RCC 7860 (cell line): Measurements from ENCODE around the gene NCBP3.
A peak's percentile ranks its signal among the peaks of the same experiment; 100 is the strongest.
"Not testable (repeated sequence)": the region's sequence is repeated elsewhere in the genome, so short reads cannot be mapped to it uniquely, and the experiment has no call there.

Source experiments
- DNase-seq: peaks from one replicate; pipeline ENCODE4 v3.0.0-alpha.2; 2015; ENCODE audit warnings: low spot score
- FAIRE-seq: peaks from 2 replicates; lab custom pipeline; 2012; peaks lifted over from hg19 to GRCh38; lab: Jason Lieb, UNC

The NCBP3 gene

DNA sequence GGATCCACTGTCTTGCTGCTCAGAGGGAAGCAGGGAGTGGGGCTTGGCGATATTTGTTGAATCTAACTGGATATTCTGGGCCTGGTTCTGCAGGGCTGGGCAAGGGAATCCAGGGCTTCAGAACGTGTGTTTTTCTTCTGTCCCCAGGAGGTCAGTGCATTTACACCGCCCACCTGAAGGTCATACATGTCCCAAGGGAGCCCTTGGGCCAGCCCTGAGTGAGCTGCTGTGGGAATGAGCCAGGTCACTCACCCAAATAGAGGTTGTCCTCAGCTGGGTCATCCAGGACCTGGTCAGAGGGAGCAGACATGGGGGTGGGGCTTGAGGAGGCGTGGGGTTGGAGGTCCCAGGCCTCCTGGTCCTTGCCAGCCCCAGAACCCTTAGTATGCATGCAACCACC, 36.2 kb upstream of the NCBP3 start:
- no peak for FAIRE-seq

DNA sequence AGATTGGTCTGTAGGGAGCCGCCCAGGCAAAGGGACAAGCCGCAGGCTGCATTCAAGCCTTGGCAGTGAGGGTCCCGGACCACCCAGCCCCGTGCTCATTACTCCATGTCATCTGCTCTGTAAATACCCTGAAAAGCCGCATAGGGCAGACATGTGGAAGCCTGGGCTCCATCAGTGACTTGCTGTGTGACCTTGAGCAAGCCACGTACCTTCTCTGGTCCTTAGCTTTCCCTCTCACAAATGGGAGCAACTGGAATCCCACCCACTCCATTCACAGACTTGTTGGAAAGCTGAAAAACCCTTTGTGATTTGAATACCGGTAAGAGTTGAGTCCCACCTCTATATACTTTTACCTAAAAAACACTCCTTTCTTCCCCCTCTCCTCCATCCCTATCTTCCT, 34.9 kb upstream of the NCBP3 start:
- FAIRE-seq, result no peak

More for the DNA sequence above, 36.2 kb upstream of the NCBP3 start:
- no peak for DNase-seq

DNA sequence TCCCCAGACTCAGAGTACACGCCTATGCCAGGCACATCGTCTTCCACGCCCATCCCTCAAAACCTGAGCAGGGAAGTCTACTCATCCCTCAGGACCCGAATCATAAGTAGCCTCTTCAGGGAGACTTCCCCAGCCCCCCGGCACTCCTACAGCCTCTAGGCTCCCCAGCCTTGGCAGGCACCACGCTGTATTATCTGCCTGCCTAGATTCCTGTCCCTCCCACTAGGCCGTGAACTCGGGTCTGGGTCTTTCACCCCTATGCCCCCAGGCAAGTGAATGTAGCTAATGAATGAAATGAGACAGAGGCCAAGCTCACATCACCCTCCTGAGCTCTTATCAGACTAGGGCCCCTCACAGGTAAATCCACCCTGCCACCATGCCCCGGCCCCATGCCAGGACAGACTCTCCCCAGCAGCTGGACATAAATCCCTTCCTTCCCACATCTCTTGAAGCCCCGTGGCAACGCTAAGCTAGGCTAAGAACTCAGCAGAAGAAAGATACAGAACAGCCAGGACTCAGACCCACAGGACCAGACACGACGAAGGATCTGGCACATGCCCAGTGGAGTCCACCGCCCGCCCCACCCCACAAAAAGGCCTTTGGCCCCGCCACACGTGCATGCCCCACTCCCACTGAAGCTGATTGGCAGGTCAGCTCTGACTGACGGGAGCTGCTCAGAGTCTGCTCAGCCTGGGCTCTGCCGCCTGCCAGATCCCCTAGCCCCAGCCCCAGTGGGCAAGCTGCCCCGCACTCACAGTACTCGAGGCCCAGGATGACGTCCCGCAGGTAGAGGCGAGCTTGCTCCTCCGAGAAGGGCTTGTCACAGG, 33.8 kb upstream of the NCBP3 start:
- FAIRE-seq (no peak), DNase-seq (no peak)

More for the DNA sequence above, 34.9 kb upstream of the NCBP3 start:
- no peak for DNase-seq

DNA sequence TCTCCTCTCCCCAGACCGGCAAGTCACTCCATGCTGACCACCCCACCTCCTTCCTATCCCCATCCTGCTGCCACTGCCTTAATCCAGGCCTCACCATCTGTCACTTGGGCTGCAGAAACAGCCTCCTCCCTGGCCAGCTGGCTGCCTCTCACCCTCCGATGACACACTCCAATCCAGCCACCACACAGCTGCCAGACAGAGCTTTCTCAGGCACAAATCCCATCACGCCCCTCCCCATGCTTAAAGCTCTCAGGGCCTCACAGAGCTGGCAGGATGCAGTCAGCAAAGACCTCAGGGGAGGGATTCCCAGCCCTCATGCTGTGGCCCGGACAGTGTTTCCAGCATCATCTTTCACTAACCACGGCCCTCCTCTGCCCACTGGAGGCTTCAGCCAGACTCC, 33.1 kb upstream of the NCBP3 start:
- DNase-seq, result peak; percentile 4
- FAIRE-seq, result no peak

DNA sequence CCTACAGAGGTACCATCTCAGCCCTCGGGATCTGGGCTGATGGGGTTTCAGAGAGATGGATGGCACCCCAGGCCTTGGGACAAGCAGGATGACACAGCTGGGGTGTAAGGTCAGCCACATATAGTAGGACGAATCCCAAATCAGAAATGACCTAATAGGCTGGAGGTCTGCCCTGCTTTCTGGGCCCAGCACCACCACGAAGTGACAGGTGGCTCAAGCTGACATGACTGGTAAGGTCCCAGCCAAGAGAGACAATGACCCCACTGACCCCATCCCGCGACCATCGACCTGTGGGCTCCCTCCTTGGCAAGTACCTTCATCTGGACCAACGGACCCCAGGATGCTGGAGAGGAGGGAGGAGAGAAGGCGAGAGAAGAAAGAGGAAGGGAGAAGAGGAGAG, 31.2 kb upstream of the NCBP3 start:
- FAIRE-seq, result no peak
- DNase-seq, result no peak

DNA sequence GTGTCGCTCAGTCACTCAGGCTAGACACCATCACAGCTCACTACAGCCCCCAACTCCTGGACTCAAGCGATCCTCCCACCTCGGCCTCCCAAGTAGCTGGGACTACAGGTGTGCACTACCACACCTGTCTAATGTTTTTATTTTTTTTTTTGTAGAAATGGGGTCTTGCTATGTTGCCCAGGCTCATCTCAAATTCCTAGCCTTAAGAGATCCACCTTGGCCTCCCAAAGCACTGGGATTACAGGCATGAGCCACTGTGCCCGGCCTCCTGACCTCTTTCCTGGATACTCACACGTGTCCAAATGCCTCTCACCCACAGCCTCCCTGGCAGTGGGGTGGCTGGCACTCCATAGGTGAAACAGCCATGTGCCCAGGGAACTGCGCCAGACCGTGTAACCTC, 29.3 kb upstream of the NCBP3 start:
- DNase-seq (no peak), FAIRE-seq (no peak)

DNA sequence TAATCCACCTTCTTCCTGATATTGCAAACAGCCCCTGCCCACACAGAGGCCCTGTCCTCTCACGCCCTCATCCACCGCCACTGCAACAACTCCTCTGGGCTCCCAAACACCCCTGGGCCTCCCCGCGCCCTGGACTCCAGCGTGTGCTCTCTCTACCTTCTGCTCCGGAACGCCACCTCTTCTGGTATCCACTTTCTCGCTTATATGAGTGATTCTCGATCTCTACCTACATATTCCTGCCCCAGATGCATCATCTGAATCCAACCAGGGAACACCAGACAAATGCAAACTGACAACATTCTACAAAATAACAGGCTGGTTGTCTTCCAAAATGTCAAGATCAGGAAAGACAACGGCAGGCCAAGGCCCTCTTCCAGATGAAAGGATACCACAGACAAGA, 27.8 kb upstream of the NCBP3 start:
- FAIRE-seq (no peak), DNase-seq (no peak)

DNA sequence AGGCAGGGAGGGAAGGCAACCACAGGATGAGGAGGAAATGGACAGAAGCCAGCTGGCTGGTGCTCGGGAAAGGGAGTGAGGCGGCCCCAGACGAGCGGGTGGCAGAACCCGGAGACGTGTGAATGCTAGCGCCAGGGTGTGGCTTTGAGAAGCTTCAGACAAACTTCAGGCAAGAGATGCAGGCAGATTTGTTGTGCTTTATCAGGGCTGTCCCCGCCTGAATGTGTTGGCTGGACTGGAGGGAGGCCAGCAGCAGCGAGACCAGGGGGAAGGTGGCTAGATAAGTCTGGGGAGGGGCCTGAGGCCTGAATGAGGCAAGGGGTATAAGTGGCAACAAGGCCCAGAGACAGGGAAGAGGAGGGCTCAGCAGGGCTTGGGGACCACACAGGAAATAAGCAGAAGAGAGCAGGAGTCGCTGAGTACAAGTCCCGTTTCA, 24.8 kb upstream of the NCBP3 start:
- no peak for DNase-seq
- no peak for FAIRE-seq

DNA sequence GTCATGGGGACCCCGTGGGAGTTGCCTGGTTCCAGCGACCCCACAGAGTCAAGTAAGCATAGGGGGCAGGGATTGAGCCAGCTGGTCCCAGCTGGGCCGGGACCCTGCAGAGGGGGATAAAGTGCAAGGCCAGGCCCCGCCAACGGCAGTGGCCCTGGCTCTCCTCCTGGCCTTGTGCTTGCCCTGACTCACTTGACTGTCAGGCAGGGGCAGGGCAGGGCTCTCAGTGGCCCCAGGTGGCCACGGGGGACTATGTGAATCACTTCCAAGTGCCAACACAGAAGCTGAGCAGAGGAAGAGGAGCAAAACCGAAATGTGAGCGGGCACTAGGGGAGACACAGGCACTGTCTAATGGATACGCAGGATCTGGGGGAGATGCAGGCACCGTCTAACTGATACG, 21.6 kb upstream of the NCBP3 start:
- FAIRE-seq (no peak), DNase-seq (no peak)

DNA sequence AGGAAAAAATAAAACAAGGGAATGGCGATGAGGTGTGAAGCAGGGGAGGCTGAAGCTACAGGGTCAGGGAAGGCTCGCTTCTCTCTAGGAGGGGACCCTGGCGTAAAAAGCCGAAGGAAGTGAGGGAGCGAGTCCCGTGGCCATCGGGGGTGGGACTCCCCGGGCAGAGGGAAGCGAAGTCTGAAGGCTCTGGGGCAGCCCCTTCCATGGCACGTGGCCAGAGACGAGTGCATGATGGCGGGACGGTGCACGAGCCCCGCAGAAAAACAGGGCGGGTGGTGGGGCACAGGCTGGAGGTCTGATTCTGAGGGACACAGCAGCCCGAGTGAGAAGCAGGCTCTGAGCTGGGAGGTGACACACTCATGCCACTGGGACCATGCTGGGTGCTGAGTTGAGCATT, 21.1 kb upstream of the NCBP3 start:
- FAIRE-seq, result no peak
- DNase-seq, result no peak

DNA sequence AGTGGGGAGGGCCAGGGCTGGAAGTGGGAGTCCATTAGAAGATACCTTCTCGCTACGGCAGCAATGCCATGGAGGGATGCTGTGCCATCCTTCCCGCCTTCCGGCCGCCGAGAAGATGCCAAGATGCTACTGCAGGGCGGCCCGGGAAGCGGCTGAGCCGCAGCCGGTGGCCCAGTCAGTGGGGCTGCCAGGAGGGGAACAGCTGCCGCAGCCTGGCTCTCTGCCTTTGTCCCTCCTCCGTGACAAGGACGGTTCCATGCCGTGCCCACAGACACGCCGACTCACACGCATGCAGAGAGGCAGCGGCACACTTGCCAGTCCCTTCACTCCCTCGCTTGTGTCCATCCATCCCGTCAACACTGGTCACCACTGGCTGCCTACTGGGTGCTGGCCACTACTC, 20.2 kb upstream of the NCBP3 start:
- DNase-seq, result no peak
- no peak for FAIRE-seq

DNA sequence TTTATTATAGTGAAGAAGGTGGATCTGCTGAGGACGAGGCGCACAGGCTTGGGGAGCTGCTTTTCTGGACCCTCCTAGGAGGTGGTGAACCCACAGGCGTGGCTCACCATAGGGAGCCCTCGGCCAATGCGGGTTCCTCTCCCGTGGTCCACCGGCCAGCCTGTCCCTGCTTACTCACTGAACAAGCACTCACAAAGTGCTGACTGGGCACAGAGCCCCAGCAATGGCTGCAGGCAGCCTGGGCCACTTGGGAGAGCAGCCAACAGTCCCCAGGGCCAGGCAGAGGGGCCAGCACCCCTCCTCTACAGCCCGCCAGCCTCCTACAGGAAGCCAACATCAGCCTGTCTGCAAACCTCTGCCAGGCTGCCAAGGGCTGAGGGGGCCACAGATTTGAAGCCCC, 19.1 kb upstream of the NCBP3 start:
- no peak for FAIRE-seq
- DNase-seq, result peak; percentile 59

DNA sequence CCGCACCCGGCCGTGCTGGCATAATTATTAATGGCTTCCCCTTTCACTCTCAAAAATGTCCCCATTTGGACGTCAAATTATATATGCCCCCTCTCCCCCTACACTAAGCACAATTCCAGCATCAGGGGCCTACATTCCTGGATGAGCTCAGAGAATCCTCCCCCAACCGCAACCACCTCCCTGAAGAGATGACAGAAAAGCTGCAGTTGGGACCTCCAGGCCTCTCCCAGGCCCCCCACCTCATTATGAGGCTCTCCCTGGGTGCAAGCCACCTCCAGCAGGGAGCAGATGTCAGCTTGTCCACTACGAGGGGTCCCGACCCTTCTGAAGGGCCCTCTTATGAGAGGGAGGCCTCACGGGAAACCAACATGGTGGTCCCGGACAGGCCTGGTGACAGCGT, 18.5 kb upstream of the NCBP3 start:
- FAIRE-seq, result no peak
- no peak for DNase-seq

DNA sequence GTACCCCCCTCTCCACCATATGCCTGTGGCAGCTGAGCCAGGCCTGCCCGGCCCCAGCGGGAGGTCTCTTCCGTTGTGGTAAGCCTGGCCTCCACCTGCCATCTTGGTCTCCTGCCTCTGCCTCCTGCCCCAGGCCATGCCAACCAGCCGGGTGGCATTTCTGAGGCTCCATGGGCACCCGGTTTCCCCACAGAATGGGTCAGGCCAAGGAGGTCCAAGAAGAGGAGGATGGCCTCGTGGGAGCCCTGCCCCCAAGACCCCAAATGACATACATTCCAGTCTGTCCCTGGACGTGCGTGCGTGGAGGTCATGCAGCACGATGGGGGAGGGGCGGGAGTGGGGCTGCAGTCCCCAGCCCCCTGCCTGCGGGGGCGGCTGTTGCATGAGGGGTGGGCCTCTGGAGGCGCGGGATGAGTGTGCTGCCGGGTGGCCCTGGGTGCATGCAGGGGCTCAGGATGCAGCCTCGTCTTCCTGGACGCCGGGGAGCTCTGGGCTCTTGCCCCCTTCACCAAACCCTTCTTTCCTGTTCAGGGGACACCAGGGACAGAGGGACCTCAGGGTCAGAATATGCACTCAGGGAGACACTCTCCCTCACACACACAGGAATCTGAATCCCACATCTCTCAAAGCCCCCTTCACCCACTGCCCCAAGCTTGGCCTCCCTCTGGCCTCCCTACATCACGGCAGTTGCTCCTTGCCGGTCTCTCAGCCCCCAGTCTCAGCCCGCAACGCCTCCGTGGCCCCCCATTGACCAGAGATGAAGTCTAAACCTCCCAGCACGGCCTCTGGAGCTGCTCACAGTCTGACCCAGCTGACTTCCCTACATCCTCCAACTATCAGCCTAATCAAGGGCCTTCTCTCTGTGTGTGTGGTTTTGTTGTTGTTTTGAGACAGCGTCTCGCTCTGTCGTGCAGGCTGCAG, 16.0 kb upstream of the NCBP3 start:
- FAIRE-seq (no peak), DNase-seq (no peak)

DNA sequence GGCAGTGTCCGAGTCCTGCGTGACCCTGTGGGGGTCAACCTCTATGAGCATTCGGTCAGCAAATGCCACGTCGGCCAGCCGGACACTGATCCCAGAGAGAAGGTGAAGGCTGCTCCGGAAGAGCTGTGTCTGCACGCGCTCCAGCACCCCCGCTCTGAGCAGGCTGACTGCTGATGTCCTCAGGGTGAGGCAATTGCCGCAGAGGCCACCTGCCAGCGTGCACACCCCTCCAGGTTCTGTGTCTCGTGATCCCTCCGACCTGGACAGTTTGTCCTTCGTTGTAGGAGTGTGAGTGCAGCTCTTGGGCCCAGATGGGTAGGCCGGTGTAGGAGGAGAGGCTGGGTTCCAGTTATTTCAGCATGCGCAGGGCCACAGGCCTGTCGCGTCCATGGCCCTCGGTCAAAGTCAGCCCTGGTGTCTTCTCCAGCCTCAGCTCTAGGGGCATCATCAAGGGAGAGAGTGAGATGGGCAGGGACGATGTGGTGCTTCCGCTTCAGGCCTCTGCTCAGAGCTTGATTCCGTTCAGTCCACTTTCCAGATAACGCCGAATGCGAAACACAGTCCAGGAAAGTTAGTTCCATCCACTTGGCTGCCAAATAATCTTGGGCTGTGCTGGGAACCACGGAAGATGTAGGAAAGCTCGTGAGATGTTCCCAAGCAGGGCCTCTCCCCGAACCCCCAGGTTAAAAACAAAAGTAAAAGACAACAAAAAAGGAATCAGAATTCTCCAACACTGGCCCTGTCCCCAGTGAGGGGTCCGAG, 15.1 kb upstream of the NCBP3 start:
- FAIRE-seq (no peak), DNase-seq (no peak)

DNA sequence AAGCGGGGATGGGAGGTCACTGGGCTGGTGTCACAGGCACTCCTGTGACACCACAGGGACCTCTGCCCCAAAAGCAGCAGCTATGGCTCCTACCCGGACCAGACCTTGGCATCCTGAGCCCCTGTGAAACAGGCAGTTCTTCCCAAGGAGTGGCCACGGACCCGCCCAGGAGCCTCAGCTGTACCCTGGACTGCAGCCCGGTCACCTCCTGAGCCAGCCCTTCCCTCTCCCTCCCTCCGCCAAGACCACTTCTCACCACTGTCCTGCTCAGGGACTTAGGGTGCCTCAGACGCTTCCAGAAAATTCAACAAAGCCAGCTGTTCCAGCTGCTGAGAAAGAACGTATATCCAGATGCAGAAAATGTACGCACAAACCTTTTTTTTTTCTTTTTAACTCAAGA, 13.9 kb upstream of the NCBP3 start:
- DNase-seq (no peak), FAIRE-seq (no peak)

DNA sequence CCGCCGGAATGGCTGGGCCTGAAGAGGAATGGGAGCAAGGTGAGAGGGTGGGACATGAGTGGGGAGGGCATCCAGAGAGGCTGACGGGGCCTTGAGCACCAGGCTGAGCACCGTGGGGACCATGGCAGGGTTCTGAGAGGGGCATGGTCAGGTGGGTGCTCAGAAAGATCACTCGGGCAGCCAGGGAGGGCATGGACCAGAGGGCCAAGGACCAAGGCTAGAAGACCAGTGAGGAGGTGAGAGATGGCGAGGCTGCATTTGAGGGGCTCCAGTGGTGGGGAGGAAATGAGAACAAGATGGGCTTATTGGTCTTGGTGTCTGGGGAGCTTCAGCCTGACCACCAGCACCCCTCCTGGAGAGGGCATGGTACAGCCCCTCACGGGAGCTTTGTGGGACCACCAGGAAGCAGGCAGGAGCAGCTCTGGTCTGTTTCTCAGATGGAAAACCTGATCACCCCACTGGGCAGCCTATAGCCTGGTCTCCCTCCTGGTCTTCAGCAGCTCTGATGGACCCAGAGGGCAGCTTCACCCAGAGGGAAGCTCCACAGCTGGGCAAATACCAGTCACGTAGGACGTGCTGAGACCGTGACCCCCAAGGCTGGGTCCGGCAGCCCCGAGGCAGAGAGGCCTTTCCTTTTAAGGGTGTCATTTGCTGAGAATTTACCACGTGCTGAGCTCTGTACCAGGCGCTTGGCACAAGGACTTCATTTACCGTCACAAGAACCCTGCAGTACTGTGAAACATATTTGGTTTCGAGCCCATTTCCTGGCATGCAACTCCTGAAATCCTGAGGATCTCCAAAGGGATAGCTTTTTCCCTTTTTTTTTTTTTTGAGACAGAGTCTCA, 11.4 kb upstream of the NCBP3 start:
- no peak for DNase-seq
- FAIRE-seq, result no peak

DNA sequence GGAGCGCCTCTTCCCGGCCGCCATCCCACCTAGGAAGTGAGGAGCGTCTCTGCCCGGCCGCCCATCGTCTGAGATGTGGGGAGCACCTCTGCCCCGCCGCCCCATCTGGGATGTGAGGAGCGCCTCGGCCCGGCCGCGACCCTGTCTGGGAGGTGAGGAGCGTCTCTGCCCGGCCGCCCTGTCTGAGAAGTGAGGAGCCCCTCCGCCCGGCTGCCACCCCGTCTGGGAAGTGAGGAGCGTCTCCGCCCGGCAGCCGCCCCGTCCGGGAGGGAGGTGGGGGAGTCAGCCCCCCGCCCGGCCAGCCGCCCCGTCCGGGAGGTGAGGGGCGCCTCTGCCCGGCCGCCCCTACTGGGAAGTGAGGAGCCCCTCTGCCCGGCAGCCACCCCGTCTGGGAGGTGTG, 8.2 kb upstream of the NCBP3 start:
- FAIRE-seq, DNase-seq: not testable (repeated sequence)

DNA sequence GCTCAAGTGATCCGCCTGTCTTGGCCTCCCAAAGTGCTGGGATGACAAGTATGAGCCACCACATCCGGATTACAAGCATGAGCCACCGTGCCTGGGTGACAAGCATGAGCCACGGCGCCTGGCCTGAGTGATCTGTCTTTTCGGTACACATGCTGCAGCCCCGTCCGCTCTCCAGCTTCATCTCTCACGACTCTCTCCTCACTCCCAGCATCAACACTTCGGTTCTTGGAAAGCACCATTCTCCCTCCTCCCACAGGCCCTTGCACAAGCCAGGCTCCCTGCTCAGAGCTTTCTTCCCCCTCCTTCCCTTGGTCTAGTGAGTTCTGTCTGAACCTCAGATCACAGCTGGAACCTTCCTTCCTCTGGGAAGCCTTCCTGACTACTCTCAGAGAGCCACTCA, 6.5 kb upstream of the NCBP3 start:
- DNase-seq, result no peak
- no peak for FAIRE-seq

DNA sequence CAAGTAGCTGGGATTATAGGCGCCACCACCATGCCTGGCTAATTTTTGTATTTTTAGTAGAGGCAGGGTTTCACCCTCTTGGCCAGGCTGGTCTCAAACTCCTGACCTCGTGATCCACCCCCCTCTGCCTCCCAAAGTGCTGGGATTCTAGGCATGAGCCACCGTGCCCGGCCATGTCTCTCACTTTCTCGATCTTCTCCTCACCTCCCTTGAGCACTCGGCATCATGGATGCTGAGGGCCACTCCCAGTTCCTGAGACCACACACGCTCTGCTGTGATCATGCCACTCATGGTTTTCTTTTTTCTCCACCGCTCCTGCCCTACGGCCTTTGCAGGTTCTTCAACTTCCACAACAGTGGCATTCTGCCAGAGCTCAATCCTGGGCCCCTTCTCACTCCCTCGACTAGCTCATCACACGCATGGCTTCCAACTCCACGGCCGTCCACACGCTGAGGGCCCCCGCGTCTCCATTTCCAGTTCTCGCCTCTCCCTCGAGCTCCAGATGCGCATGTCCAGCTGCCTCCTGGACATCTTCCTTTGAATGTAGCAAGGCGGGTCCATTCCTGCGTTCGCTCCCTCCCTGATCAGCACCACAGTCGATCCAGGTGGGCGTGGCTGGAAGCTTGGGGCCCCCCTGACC, 5.5 kb upstream of the NCBP3 start:
- FAIRE-seq (no peak), DNase-seq (no peak)
